Stimulated activated CD4-positive, alpha-beta T cell treated with anti-CD3 and anti-CD28 coated beads, TNF-alpha, amount 100 ng/mL, for 4 hours (primary cell): Measurements from ENCODE around the gene HSPA6.
"Not testable (repeated sequence)": the region's sequence is repeated elsewhere in the genome, so short reads cannot be mapped to it uniquely, and the experiment has no call there.

ENCODE experiments used
- DNase-seq, 3 experiments: peaks; one replicate each; pipeline ENCODE4 v3.0.0-alpha.2; 2020; ENCODE audit warnings: low read depth in 3 of 3

HSPA6 gene

DNA sequence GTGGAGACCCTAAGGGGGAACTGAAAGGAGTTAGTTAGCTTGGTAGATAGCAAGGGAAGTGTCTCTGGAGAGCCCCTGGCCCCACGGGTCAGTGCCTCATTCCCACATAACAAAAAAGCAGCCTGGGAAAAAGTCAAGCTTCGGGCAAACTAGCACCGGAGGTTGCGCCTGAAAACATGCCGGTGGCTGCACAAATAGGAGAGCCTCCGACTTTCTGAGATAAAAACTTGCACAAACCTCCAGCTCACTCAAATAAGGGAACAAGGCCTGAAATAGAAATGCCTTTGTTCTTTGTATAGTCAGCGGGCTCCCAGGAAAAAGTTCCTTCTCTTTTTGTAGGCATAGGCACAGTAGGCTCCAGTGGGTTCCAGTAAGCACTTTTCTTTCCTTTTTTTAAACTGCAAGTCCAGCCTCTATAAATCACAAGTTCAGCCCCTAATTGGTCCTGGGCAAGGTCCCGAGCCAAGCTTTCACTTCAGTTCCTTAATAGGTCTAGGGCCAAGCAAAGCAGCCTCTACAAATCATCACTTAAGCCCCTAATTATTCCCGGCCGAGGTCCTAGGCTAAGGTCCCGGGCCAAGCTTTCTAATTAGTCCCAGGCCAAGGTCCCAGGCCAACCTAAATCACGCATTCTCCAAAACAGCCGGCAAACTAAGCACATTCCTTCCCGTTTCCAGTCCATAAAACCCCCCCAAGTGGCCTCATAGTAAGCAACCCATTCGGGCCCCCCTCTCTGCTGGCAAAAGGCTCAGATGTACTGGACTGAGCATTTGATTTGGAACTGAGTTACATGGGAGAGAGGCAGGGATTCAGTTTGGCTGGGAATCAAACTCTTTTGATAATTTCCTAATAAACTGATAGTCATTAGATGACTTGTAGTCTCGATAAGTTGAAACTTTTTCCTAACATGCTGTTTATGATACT, 8.6 kb downstream of the HSPA6 start:
- DNase-seq, result not testable (repeated sequence)

GRCh38 chr1:161537068-161537669, 12.8 kb downstream of the HSPA6 start:
- DNase-seq, result not testable (repeated sequence)

- not testable (repeated sequence) for DNase-seq
These were observed 14.7 kb downstream of the HSPA6 start for GRCh38 chr1:161538925-161539479.

DNA sequence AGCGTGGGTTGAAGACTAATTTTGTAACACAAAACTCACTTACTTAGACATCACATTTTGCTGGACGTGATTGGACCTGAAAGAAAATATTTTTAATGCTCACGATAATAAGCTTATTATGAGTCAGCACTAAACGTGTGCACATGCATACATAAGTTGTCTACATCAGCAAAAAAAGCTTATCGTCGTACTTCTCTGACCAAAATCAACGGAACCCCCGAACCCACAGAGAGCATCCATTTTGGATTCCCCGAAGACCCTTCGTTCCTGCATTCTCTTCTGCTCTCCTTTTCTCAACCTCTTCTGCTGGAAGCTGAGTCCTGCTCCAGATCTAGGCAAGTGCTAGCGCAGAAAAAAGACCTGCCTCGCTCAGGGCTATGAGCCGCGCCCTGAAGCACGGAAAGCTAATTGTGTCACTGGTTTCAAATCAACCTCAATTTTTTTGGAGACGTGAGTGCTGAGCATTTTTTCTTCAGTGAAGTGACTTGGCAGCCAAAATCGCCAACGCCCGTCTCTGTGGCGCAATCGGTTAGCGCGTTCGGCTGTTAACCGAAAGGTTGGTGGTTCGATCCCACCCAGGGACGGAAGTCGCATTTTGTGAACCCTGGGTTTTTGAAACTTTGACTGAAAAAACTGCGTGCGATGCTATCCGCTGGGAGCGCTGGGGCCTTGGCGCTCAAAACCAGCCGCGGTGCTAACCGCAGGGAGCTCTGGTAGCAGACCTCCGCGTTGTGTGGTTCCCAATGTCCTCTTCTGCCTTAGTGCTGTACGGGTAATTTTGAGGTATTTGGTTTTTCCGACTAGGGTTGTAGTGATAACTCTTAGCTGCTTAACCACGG, 15.6 kb downstream of the HSPA6 start:
- peak; percentile 89 to 100 (median 94) for DNase-seq

DNA sequence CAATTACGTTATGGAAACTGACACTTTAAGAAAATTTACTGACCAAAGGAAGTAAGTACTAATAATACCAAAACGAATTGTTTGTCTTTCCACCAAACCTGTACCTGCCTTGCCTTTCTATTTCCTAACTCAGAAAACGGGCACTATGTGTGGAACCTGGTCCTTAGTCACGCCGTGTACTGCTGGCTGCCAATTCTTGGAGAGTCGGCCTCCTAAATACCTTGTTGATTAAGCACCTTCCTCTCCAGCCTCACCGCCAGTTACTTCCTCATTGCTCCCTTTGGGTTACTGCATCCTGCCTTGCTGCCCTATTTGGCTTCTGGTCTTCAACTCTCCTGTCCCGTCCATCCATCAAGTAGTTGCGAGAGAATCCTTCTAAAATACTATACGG, 16.2 kb downstream of the HSPA6 start:
- not testable (repeated sequence) for DNase-seq

DNA sequence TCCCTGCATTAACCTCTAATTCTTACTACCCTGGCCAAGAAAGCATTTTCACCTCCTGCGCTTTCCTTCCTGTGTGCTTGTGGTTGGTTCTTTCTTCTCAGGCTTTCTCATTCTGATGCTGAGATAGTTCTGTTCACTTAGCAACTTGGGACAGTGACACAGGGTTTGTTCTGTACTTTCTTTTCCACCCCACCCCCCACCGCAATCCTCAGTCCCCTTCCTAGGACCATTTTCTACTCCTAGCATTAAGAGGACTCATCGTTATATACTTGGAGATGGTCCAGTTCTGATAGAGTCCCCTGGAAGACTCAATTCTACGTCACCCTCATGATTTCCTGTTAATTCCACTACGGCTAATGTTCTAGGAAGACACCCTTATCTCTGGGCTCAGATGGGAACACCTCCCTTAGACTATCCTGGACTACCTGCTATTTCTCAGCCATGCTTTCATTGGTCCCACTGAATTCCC, 17.8 kb downstream of the HSPA6 start:
- peak in 2 of 3 experiments; percentile 23 to 25 for DNase-seq

- not testable (repeated sequence) for DNase-seq
These were observed 18.8 kb downstream of the HSPA6 start for GRCh38 chr1:161543125-161543524.

GRCh38 chr1:161545005-161545731, 20.8 kb downstream of the HSPA6 start:
- DNase-seq, result not testable (repeated sequence)

DNA sequence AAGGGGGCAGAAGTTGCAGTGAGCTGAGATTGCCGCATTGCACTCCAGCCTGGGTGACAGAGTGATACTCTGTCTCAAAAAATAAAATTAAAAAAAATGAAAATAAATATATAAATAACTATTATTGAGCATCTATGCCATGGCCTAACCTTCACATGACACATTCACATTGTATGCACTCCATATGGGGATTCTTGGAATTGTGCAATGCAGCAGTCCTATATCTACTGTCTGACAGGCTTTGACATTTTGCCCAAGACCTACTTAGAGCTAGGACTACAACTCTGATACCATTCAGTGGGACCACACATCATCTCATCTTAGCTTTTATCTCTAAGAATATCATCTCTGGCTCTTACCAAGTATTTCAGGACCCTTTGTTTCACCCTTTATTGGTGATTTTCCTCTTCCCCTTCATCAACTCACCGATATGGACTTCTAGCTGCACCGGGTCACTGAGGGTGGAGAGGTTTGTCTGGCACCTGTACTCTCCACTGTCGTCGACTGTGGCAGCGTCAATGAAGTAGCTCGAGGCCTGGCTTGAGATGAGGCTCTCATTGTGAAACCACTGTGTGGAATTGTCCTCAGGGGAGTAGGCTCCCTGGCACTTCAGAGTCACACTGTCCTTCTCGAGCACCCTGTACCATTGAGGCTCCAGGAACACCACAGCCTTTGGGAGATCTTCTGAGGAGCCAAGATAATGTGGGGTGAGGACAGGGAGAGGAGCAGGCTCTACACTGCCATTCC, 23.8 kb downstream of the HSPA6 start:
- DNase-seq, result not testable (repeated sequence)

GRCh38 chr1:161548749-161549406, 24.5 kb downstream of the HSPA6 start:
- DNase-seq, result not testable (repeated sequence)

- no peak for DNase-seq
These were observed 25.3 kb downstream of the HSPA6 start, which contains the start of gene FCGR3A for GRCh38 chr1:161549652-161550051. FCGR3A (minus strand) TSS chr1:161549818; CDS start chr1:161549736, 82 bp downstream.

DNA sequence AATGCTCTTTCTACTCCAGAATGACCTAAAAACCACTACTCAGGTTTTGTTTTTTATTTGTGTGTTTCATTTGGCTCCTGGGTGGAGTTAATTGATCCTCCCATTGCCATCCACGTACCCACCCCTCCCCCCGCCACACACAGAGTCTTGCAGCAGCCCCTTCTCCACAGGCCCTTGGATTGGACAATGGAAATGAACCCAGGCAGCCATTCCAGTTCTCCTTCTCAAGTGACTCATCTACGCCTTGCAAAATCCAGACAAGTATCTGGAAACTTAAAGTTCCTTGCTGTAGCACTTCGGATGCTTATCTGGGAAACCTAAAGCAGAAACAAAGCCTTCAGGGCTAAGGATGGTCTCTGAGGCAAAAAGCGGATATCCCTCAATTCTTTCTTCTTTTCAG, 26.6 kb downstream of the HSPA6 start:
- DNase-seq, result not testable (repeated sequence)

- not testable (repeated sequence) for DNase-seq
These were observed 29.3 kb downstream of the HSPA6 start for GRCh38 chr1:161553631-161554030.

- not testable (repeated sequence) for DNase-seq
These were observed 30.0 kb downstream of the HSPA6 start for GRCh38 chr1:161554340-161554739.

DNA sequence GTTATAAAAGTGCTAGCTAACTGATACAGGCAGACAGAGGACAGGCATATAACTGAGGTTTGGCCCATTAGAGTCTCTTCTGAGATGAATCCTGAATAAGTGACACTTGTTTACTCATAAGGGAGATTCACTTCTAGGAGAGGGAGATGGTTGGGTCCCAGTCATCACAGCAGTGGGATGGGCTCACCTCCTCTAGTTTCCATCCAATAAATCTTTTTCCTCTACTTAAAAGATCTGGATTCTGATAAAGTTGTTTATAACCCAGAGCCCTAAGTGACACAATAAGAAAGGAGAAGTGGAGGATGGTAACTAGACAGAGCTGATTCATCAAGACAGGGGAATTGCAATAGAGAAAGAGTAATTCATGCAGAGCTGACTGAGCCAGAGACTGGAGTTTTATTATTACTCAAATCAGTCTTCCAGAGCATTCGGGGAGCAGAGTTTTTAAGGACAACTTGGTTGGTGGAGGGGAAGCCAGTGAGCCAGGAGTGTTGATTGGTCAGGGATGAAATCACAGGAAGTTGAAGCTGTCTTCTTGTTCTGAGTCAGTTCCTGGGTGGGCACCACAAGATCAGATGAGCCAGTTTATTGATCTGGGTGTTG, 30.6 kb downstream of the HSPA6 start:
- DNase-seq, result not testable (repeated sequence)

DNA sequence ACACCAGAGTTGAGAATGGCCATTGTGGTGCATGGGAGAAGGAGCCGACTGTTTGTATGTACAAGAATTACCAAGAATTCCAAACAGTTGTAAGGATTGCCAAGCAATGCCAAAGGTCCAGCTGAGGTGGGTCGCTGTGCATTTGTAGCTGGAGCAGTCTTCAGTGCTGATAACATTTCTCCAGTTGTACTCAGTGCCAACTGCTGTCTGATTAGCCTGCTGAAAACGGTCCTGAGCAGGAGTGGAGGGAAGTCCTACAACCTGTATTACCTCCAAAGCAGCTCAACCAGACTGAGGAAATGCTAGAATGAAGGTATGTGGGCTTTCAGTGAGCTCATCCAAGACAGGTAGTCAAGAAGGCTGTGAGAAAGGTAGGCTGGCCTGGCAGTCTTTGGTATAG, 31.8 kb downstream of the HSPA6 start:
- DNase-seq, result not testable (repeated sequence)

DNA sequence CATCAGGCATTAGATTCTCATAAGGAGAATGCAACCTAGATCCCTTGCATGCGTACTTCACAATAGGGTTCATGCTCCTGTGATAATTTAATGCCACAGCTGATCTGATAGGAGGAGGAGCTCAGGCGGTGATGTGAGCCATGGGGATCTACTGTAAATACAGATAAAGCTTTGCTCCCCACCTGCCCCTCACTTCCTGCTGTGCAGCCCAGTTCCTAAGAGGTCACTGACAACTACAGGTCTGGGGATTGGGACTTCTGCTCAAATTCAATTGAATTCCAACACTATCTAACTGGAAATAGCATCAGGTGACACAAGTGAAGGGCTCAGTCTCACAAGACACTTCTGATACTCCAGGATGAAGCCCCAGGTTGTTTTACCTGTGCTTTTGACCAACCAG, 32.6 kb downstream of the HSPA6 start:
- not testable (repeated sequence) for DNase-seq

GRCh38 chr1:161557506-161558450, 33.4 kb downstream of the HSPA6 start:
- not testable (repeated sequence) for DNase-seq
